GM23338 (cell line): ENCODE measurements around the gene MYLK. TPM values are rescaled to one million over a fixed set of nuclear protein-coding genes. Genes with fewer than 3 reads are reported as not detected.

Source experiments
- ATAC-seq: fragments of 200-7000 bp; cut with Tn5 transposase; 3 replicates; pipeline ENCODE4 v1.9.1; 2020
- DNase-seq: peaks from one replicate; pipeline ENCODE4 v3.0.0-alpha.2; 2015; ENCODE audit warnings: low spot score
- H2AFZ ChIP-seq: fragments of 200-600 bp; sonication (generic); 2 replicates; pipeline ENCODE4 v1.8.0; 2016; ENCODE audit warnings: antibody characterized with exemption, mild to moderate bottlenecking, moderate library complexity
- H3F3A ChIP-seq: fragments of 200-600 bp; sonication (generic); replicated peaks from 2 replicates; pipeline ENCODE4 v1.8.0; 2017; ENCODE audit warnings: antibody characterized with exemption, mixed run types, low read depth
- H3K27ac ChIP-seq: fragments of 200-600 bp; sonication (generic); 2 replicates; pipeline ENCODE4 v1.6.1; 2016; ENCODE audit warnings: low read depth
- H3K27me3 ChIP-seq: fragments of 200-600 bp; sonication (generic); 2 replicates; pipeline ENCODE4 v1.8.0; 2016; ENCODE audit warnings: mild to moderate bottlenecking, mixed run types, moderate library complexity; ENCODE audit not compliant: insufficient read depth
- H3K36me3 ChIP-seq: fragments of 200-600 bp; sonication (generic); 2 replicates; pipeline ENCODE4 v1.8.0; 2016; ENCODE audit warnings: mild to moderate bottlenecking; ENCODE audit not compliant: insufficient read depth
- H3K4me1 ChIP-seq: fragments of 200-600 bp; sonication (generic); 2 replicates; pipeline ENCODE4 v1.8.0; 2016; ENCODE audit warnings: mild to moderate bottlenecking, moderate library complexity; ENCODE audit not compliant: insufficient read depth
- H3K4me2 ChIP-seq: fragments of 200-600 bp; sonication (generic); 2 replicates; pipeline ENCODE4 v1.7.1; 2017; ENCODE audit warnings: mixed run types
- H3K4me3 ChIP-seq: fragments of 200-600 bp; sonication (generic); 2 replicates; pipeline ENCODE4 v1.6.1; 2016; ENCODE audit warnings: mixed run types
- H3K79me2 ChIP-seq: fragments of 200-600 bp; sonication (generic); replicated peaks from 2 replicates; pipeline ENCODE4 v1.8.0; 2017; ENCODE audit warnings: mild to moderate bottlenecking; ENCODE audit not compliant: insufficient read depth
- H3K9me2 ChIP-seq: fragments of 200-600 bp; sonication (generic); 2 replicates; pipeline ENCODE4 v1.8.0; 2017; ENCODE audit not compliant: insufficient read depth
- H4K20me1 ChIP-seq: fragments of 200-600 bp; sonication (generic); replicated peaks from 2 replicates; pipeline ENCODE4 v1.8.0; 2017; ENCODE audit warnings: mild to moderate bottlenecking; ENCODE audit not compliant: insufficient read depth
- H3K27ac Mint-ChIP-seq: 2 replicates; pipeline ENCODE4 v1.8.0; 2020; ENCODE audit warnings: inconsistent platforms, mild to moderate bottlenecking, moderate library complexity, mixed read lengths
- H3K27me3 Mint-ChIP-seq: 3 replicates; pipeline ENCODE4 v1.8.0; 2022; ENCODE audit warnings: low read depth, mild to moderate bottlenecking, moderate library complexity, mixed read lengths, inconsistent platforms; ENCODE audit not compliant: insufficient read depth, poor library complexity
- H3K36me3 Mint-ChIP-seq: 3 replicates; pipeline ENCODE4 v1.8.0; 2021; ENCODE audit warnings: low read depth, mild to moderate bottlenecking, inconsistent platforms, moderate library complexity, mixed read lengths
- H3K4me1 Mint-ChIP-seq: 3 replicates; pipeline ENCODE4 v1.8.0; 2020; ENCODE audit warnings: mild to moderate bottlenecking, inconsistent platforms, mixed read lengths
- H3K4me3 Mint-ChIP-seq: 3 replicates; pipeline ENCODE4 v1.8.0; 2021; ENCODE audit warnings: moderate library complexity, mild to moderate bottlenecking, inconsistent platforms, mixed read lengths
- H3K9me3 Mint-ChIP-seq: 3 replicates; pipeline ENCODE4 v1.8.0; 2020; ENCODE audit warnings: moderate library complexity, mild to moderate bottlenecking, inconsistent platforms, mixed read lengths
- CREB1 ChIP-seq: fragments of 250-450 bp; sonication (Bioruptor Pico); IDR thresholded peaks from 2 replicates; pipeline ENCODE4 v1.5.0; 2020; ENCODE audit warnings: low read depth, mild to moderate bottlenecking, moderate library complexity
- CTCF ChIP-seq, 2 experiments: fragments of 200-600 bp in 1 of 2; sonication (generic) in 1 of 2; conservative IDR thresholded peaks; 2 replicates each; pipeline versions ENCODE4 v1.5.1 to v1.6.1; 2016 to 2017; ENCODE audit warnings: antibody characterized with exemption in 2 of 2, low read depth in 2 of 2, mild to moderate bottlenecking in 2 of 2, moderate library complexity in 1 of 2
- ETS1 ChIP-seq: IDR thresholded peaks from 2 replicates; pipeline ENCODE4 v1.6.1; 2016; ENCODE audit warnings: antibody characterized with exemption
- EZH2 ChIP-seq: fragments of 200-600 bp; sonication (generic); IDR thresholded peaks from one replicate; pipeline ENCODE4 v1.8.0; 2017; ENCODE audit warnings: antibody characterized with exemption, mild to moderate bottlenecking, low read depth; ENCODE audit not compliant: unreplicated experiment
- EZH2phosphoT487 ChIP-seq: fragments of 200-600 bp; sonication (generic); IDR thresholded peaks from one replicate; pipeline ENCODE4 v1.8.1; 2018; ENCODE audit warnings: antibody characterized with exemption; ENCODE audit not compliant: unreplicated experiment
- JUNB ChIP-seq: IDR thresholded peaks from one replicate; pipeline ENCODE4 v1.6.1; 2016; ENCODE audit warnings: antibody characterized with exemption; ENCODE audit not compliant: unreplicated experiment
- NANOG ChIP-seq: IDR thresholded peaks from 2 replicates; pipeline ENCODE4 v1.6.1; 2016; ENCODE audit warnings: antibody characterized with exemption, borderline replicate concordance
- POLR2AphosphoS5 ChIP-seq: IDR thresholded peaks from 2 replicates; pipeline ENCODE4 v1.6.1; 2016; ENCODE audit warnings: antibody characterized with exemption, low read depth
- REST ChIP-seq: IDR thresholded peaks from one replicate; pipeline ENCODE4 v1.6.1; 2018; ENCODE audit warnings: antibody characterized with exemption; ENCODE audit not compliant: unreplicated experiment
- STAT1 ChIP-seq: IDR thresholded peaks from one replicate; pipeline ENCODE4 v1.6.1; 2016; ENCODE audit warnings: antibody characterized with exemption; ENCODE audit not compliant: unreplicated experiment
- ZNF114 ChIP-seq: fragments of 250-450 bp; sonication (Bioruptor Pico); IDR thresholded peaks from 2 replicates; pipeline ENCODE4 v1.5.0; 2020; ENCODE audit warnings: mild to moderate bottlenecking, moderate library complexity
- ZNF331 ChIP-seq: fragments of 250-450 bp; sonication (Bioruptor Pico); IDR thresholded peaks from 2 replicates; pipeline ENCODE4 v1.5.0; 2020; ENCODE audit warnings: low read depth, mild to moderate bottlenecking, moderate library complexity
- ZNF462 ChIP-seq: fragments of 250-450 bp; sonication (Bioruptor Pico); IDR thresholded peaks from 2 replicates; pipeline ENCODE4 v1.5.0; 2020; ENCODE audit warnings: mild to moderate bottlenecking, moderate library complexity
- polyA plus RNA-seq: library from polyadenylated mRNA; unstranded; fragments of >200 nt; fragmentation: Nextera tagmentation; extraction: Ambion mirVana; gene quantifications from 2 replicates; pipeline ENCODE4 v1.2.1, GENCODE V29; 2016
- total RNA-seq: library from RNA; depleted of rRNA; stranded (reverse); fragments of >200 nt; shearing (Covaris generic); gene quantifications from 2 replicates; pipeline ENCODE4 v1.2.3, GENCODE V29; 2014

MYLK gene
- total and polyA plus RNA-seq, 2 experiments from 2014 or later: 11.5 to 17.9 TPM

GRCh38 chr3:123813876-123814275 is 70.3 kb downstream of the MYLK start:
- Histone ChIP-seq H2AFZ (no peak overlapping the region), H3K4me1 (0 out of 2 replicates have a peak, but pooled peaks cover 2% of the 10 kb centered on the region), H3K9me2 (0 out of 2 replicates have a peak, but pooled peaks cover 3% of the 10 kb centered on the region), H3K4me3 (no peak overlapping the region), H3K79me2 (no peaks in the 10 kb centered on the region), H3K36me3 (no peaks in the 10 kb centered on the region), H3K27ac (no peak overlapping the region), H3K27me3 (no peaks in the 10 kb centered on the region), H4K20me1 (no peaks in the 10 kb centered on the region; the same call in 1 of the 2 replicates), H3F3A (no peaks in the 10 kb centered on the region), H3K4me2 (no peak overlapping the region)
- Mint-ChIP-seq H3K27ac (peak overlapping the region; percentile 74; the same call in 1 of the 2 replicates), H3K9me3 (no peaks in the 10 kb centered on the region), H3K27me3 (peaks cover 8% of the 10 kb centered on the region), H3K4me1 (peaks cover 2% of the 10 kb centered on the region; the same call in 2 of the 3 replicates), H3K36me3 (no peaks in the 10 kb centered on the region), H3K4me3 (no peak overlapping the region)
- ATAC-seq (no peak), DNase-seq (no peak)
- TF ChIP-seq EZH2phosphoT487 (no peak), STAT1 (no peak), POLR2AphosphoS5 (no peak), ZNF114 (no peak), ZNF331 (no peak), CREB1 (no peak), REST (no peak), ETS1 (no peak), EZH2 (no peak), JUNB (no peak), NANOG (no peak), ZNF462 (CRISPR knock-in tag) (no peak), CTCF (conservative IDR thresholded peaks at IDR 0.05; ENCODE audit: low read depth in 2 of 2) (no peak)
